Hepatocyte (in vitro differentiated cells): ENCODE data around the gene IGF2.

Experiments used
- EZH2 ChIP-seq: fragments of 200-600 bp; sonication (generic); IDR thresholded peaks from 2 replicates; pipeline ENCODE4 v1.6.1; 2016; ENCODE audit warnings: antibody characterized with exemption, mild to moderate bottlenecking, borderline replicate concordance
- TF ChIP-seq, protein P1 (sequence below): fragments of 200-600 bp; sonication (generic); IDR thresholded peaks from 2 replicates; pipeline ENCODE4 v1.5.1; 2016; ENCODE audit warnings: antibody characterized with exemption, mild to moderate bottlenecking; ENCODE audit not compliant: poor library complexity

DNA sequence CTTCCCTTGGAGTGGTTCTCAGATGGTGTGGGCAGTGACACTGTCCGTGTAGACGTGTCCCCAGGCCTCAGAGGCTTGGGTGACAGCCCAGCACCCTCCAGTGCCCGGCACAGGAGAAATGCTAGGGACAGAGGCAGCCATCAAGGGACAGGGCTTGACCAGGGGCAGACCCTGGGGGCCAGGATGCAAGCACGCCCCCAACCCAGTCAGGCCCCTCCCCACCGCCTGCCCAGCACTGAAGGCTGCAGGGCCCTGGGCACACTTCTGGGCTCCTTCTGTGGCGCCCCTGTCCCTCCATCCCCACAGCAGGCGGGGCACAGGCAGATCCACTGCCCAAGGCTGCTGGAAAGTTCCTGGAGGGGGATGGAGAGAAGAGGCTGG lies 11.1 kb downstream of the IGF2 start:
- TF ChIP-seq, protein P1, sequence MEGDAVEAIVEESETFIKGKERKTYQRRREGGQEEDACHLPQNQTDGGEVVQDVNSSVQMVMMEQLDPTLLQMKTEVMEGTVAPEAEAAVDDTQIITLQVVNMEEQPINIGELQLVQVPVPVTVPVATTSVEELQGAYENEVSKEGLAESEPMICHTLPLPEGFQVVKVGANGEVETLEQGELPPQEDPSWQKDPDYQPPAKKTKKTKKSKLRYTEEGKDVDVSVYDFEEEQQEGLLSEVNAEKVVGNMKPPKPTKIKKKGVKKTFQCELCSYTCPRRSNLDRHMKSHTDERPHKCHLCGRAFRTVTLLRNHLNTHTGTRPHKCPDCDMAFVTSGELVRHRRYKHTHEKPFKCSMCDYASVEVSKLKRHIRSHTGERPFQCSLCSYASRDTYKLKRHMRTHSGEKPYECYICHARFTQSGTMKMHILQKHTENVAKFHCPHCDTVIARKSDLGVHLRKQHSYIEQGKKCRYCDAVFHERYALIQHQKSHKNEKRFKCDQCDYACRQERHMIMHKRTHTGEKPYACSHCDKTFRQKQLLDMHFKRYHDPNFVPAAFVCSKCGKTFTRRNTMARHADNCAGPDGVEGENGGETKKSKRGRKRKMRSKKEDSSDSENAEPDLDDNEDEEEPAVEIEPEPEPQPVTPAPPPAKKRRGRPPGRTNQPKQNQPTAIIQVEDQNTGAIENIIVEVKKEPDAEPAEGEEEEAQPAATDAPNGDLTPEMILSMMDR = no peak
- TF ChIP-seq EZH2 = no peak
